K562 (cell line): ENCODE measurements around the gene ARHGAP10. TPM values are rescaled to one million over a fixed set of nuclear protein-coding genes. Genes with fewer than 3 reads are reported as not detected.

Experiments used
- ATAC-seq: fragments of 200-7000 bp; cut with Tn5 transposase; 3 replicates; pipeline ENCODE4 v1.9.1; 2020; ENCODE audit warnings: moderate library complexity
- BruUV-seq: library from RNA; stranded (reverse); fragments of 400-500 nt; replicated peaks from 2 replicates; lab custom pipeline; 2021; lab: Mats Ljungman, UMichigan
- CTCF ChIA-PET: fragments of 300-600 bp; formaldehyde crosslinking; extraction: SDS; loops from one replicate; lab custom pipeline; 2021; ENCODE audit warnings: low intra/inter-chr PET ratio; lab: Yijun Ruan, JAX
- POLR2A ChIA-PET: fragments of 300-600, 350-650 bp; sonication (Branson Sonifier 250); formaldehyde crosslinking; extraction: SDS; loops from one replicate; lab custom pipeline; 2021; ENCODE audit warnings: antibody characterized with exemption, inconsistent platforms; lab: Yijun Ruan, JAX
- DNase-seq, 4 experiments: peaks; one replicate each; pipeline versions ENCODE4 v3.0.0 to v3.0.0-alpha.2; 2011 to 2018; ENCODE audit warnings: low spot score in 3 of 4, mixed read lengths in 3 of 4; ENCODE audit errors: extremely low read depth in 1 of 4
- FAIRE-seq: peaks from 2 replicates; lab custom pipeline; 2011; peaks lifted over from hg19 to GRCh38; lab: Jason Lieb, UNC
- H2AFZ ChIP-seq: 2 replicates; pipeline ENCODE4 v1.6.0; 2011; ENCODE audit warnings: low read depth, low read length, control low read depth, inconsistent platforms
- H3K27ac ChIP-seq: fragments of 200-600 bp; 3 replicates; pipeline ENCODE4 v1.8.0; 2011; ENCODE audit warnings: low read depth, mild to moderate bottlenecking, control low read depth, inconsistent platforms, low read length, moderate library complexity, mixed read lengths; ENCODE audit errors: extremely low read depth
- H3K27me3 ChIP-seq, 2 experiments: fragments of 300-600 bp in 1 of 2; 2 replicates in 1 of 2; 3 replicates in 1 of 2; pipeline versions ENCODE4 v1.6.0 to v1.8.0; 2011; ENCODE audit warnings: inconsistent platforms in 2 of 2, low read length in 2 of 2, mild to moderate bottlenecking in 1 of 2, mixed read lengths in 1 of 2, moderate library complexity in 1 of 2; ENCODE audit not compliant: control insufficient read depth in 2 of 2, insufficient read depth in 2 of 2
- H3K36me3 ChIP-seq: fragments of 300-600 bp; 3 replicates; pipeline ENCODE4 v1.8.0; 2011; ENCODE audit warnings: mild to moderate bottlenecking, low read length, inconsistent platforms; ENCODE audit not compliant: control insufficient read depth, insufficient read depth
- H3K4me1 ChIP-seq, 2 experiments: fragments of 200-600 bp in 1 of 2; replicated peaks in 1 of 2; 2 replicates in 1 of 2; 3 replicates in 1 of 2; pipeline versions ENCODE4 v1.5.1 to v1.8.0; 2011; ENCODE audit warnings: inconsistent platforms in 2 of 2, low read length in 2 of 2, mild to moderate bottlenecking in 1 of 2, mixed read lengths in 1 of 2, moderate library complexity in 1 of 2; ENCODE audit not compliant: control insufficient read depth in 2 of 2, insufficient read depth in 2 of 2
- H3K4me2 ChIP-seq: 2 replicates; pipeline ENCODE4 v1.6.1; 2011; ENCODE audit warnings: low read length, control low read depth, inconsistent platforms, mixed read lengths; ENCODE audit not compliant: insufficient read depth
- H3K4me3 ChIP-seq: fragments of 200-600 bp; sonication (generic), shearing (Covaris generic); 2 replicates; pipeline ENCODE4 v1.5.1; 2016; ENCODE audit warnings: control low read depth, inconsistent platforms
- H3K79me2 ChIP-seq: fragments of 200-600 bp; 3 replicates; pipeline ENCODE4 v1.8.0; 2011; ENCODE audit warnings: low read length, inconsistent platforms; ENCODE audit not compliant: control insufficient read depth, insufficient read depth
- H3K9ac ChIP-seq, 2 experiments: 2 replicates each; pipeline versions ENCODE4 v1.6.0 to v1.6.1; 2011; ENCODE audit warnings: low read depth in 2 of 2, low read length in 2 of 2, control low read depth in 1 of 2, inconsistent platforms in 1 of 2, mild to moderate bottlenecking in 1 of 2, mixed read lengths in 1 of 2; ENCODE audit not compliant: insufficient read depth in 1 of 2
- H3K9me1 ChIP-seq: one replicate; pipeline ENCODE4 v1.6.0; 2011; ENCODE audit warnings: inconsistent platforms, mild to moderate bottlenecking, low read length, moderate library complexity; ENCODE audit not compliant: control insufficient read depth, insufficient read depth
- H3K9me3 ChIP-seq: replicated peaks from 2 replicates; pipeline ENCODE4 v1.5.1; 2011; ENCODE audit warnings: low read depth, low read length, inconsistent platforms; ENCODE audit not compliant: control insufficient read depth, insufficient read depth
- H4K20me1 ChIP-seq: replicated peaks from 2 replicates; pipeline ENCODE4 v1.6.1; 2011; ENCODE audit warnings: low read length, inconsistent platforms, mixed read lengths; ENCODE audit not compliant: control insufficient read depth, insufficient read depth
- E2F1 ChIP-seq: sonication (generic); formaldehyde crosslinking; IDR thresholded peaks from 2 replicates; pipeline ENCODE4 v1.8.1; 2023; ENCODE audit warnings: mild to moderate bottlenecking, missing genetic modification reagents, moderate library complexity
- FOSL1 ChIP-seq: fragments of 200-800 bp; sonication (Bioruptor generic); conservative IDR thresholded peaks from 2 replicates; pipeline ENCODE4 v1.6.1; 2016; ENCODE audit warnings: missing genetic modification characterization, missing compliant biosample characterization
- KDM2B ChIP-seq: fragments of 250-450 bp; sonication (Bioruptor Pico); IDR thresholded peaks from 2 replicates; pipeline ENCODE4 v1.8.0; 2021; ENCODE audit warnings: mild to moderate bottlenecking, moderate library complexity
- KLF6 ChIP-seq: fragments of 250-450 bp; sonication (Bioruptor Pico); IDR thresholded peaks from 2 replicates; pipeline ENCODE4 v1.4.0; 2020; ENCODE audit warnings: mild to moderate bottlenecking, moderate library complexity, borderline replicate concordance
- MTA2 ChIP-seq: fragments of 450-650 bp; IDR thresholded peaks from 2 replicates; pipeline ENCODE4 v1.6.1; 2016; ENCODE audit warnings: low read depth
- PCBP1 ChIP-seq: fragments of 200-400 bp; formaldehyde crosslinking; IDR thresholded peaks from 2 replicates; pipeline ENCODE4 v1.6.1; 2018; ENCODE audit warnings: mild to moderate bottlenecking, low read depth, low read length; ENCODE audit not compliant: poor library complexity, severe bottlenecking
- RBM22 ChIP-seq: fragments of 200-400 bp; formaldehyde crosslinking; IDR thresholded peaks from 2 replicates; pipeline ENCODE4 v1.6.1; 2018; ENCODE audit warnings: low read length, low read depth; ENCODE audit not compliant: poor library complexity, severe bottlenecking
- SNAPC5 ChIP-seq: fragments of 250-450 bp; sonication (Bioruptor Pico); IDR thresholded peaks from 2 replicates; pipeline ENCODE4 v1.8.0; 2021; ENCODE audit warnings: moderate library complexity, mild to moderate bottlenecking, inconsistent platforms
- XRCC5 ChIP-seq: fragments of 200-400 bp; formaldehyde crosslinking; IDR thresholded peaks from 2 replicates; pipeline ENCODE4 v1.6.1; 2017; ENCODE audit warnings: low read depth, mild to moderate bottlenecking, low read length
- ZFX ChIP-seq: sonication (generic); formaldehyde crosslinking; IDR thresholded peaks from 2 replicates; pipeline ENCODE4 v1.8.0; 2022; ENCODE audit warnings: mild to moderate bottlenecking, missing genetic modification reagents, moderate library complexity
- ZNF197 ChIP-seq: fragments of 200-800 bp; sonication (Bioruptor generic); IDR thresholded peaks from 2 replicates; pipeline ENCODE4 v1.6.1; 2016; ENCODE audit warnings: low read depth, missing genetic modification characterization, missing compliant biosample characterization
- ZNF3 ChIP-seq: fragments of 250-450 bp; sonication (Bioruptor Pico); IDR thresholded peaks from 2 replicates; pipeline ENCODE4 v1.5.0; 2021; ENCODE audit warnings: mild to moderate bottlenecking, moderate library complexity
- ZNF639 ChIP-seq, 2 experiments: fragments of 200-800 bp in 1 of 2; sonication (Bioruptor generic) in 1 of 2; sonication (generic) in 1 of 2; formaldehyde crosslinking in 1 of 2; IDR thresholded peaks in 1 of 2; conservative IDR thresholded peaks in 1 of 2; 2 replicates each; pipeline versions ENCODE4 v1.5.0 to v1.6.1; 2016 to 2020; ENCODE audit warnings: missing compliant biosample characterization in 1 of 2, missing genetic modification characterization in 1 of 2, missing genetic modification reagents in 1 of 2
- WGBS: fragments of 100-300 bp; shearing (Covaris generic); methylation state at CpG from one replicate; pipeline ENCODE4 v1.1.6; 2016; ENCODE audit warnings: low coverage, mixed read lengths; ENCODE audit not compliant: insufficient coverage; ENCODE audit errors: missing lambda C conversion rate; 5-methylcytosine and 5-hydroxymethylcytosine counted together
- in situ Hi-C: fragments of 300-500 bp; cut with MboI; formaldehyde crosslinking; loops from 4 replicates; pipeline ENCODE4 v1.15.0; 2018; ENCODE audit warnings: inconsistent platforms, mixed read lengths
- intact Hi-C: fragments of 100-400 bp; cut with micrococcal nuclease; formaldehyde crosslinking; loops from 2 replicates; pipeline ENCODE4 v1.14.2; 2022
- polyA plus RNA-seq, 8 experiments: library from polyadenylated mRNA; depleted of rRNA in 4 of 8; stranded (reverse) in 5 of 8; unstranded in 3 of 8; fragments of >200 nt; fragmentation: Nextera tagmentation in 2 of 8; fragmentation: Illumina TruSeq in 1 of 8; extraction: Ambion mirVana in 2 of 8; extraction: Trizol in 1 of 8; gene quantifications; 2 replicates each; pipeline versions ENCODE4 v1.2.1 to v1.2.3, GENCODE V29; 2011 to 2014; ENCODE audit warnings: inconsistent platforms in 1 of 8, missing spikeins in 1 of 8
- total RNA-seq, 7 experiments: library from RNA; depleted of rRNA in 6 of 7; stranded (reverse); fragments of >200 nt in 6 of 7; fragmentation: Illumina TruSeq in 2 of 7; extraction: Trizol in 2 of 7; gene quantifications; 2 replicates each; pipeline versions ENCODE4 v1.2.1 to v1.2.3, GENCODE V29; 2011 to 2021; ENCODE audit warnings: low replicate concordance in 1 of 7

The ARHGAP10 gene
- total and polyA plus RNA-seq, 9 of the 15 experiments (the other 6 are each of a cell fraction or from before 2014, with no cell fraction given), result 0.03 to 0.22 (median 0.06) TPM; not detected in 3

GRCh38 chr4:147963839-147964238 is 232.0 kb downstream of the ARHGAP10 start:
- H3K4me3 ChIP-seq, result no peak overlapping the region
- H3K27me3 ChIP-seq, result no peaks in the 10 kb centered on the region
- ChIA-PET POLR2A (no interaction called here), CTCF (no interaction called here)
- no peak for FAIRE-seq
- no peak for DNase-seq
- TF ChIP-seq RBM22 (no peak), KLF6 (CRISPR knock-in tag) (no peak)
- H3K4me1 ChIP-seq, result no peaks in the 10 kb centered on the region
- no peak overlapping the region; a peak in 1 of 4 replicates for H3K9ac ChIP-seq
- H3K9me1 ChIP-seq, result no peaks in the 10 kb centered on the region
- BruUV-seq, result no TSS peak
- H3K9me3 ChIP-seq, result no peaks in the 10 kb centered on the region
- no peak overlapping the region for H3K27ac ChIP-seq
- in situ Hi-C loops, result no loop called here
- H3K79me2 ChIP-seq, result no peaks in the 10 kb centered on the region
- no peak overlapping the region for H3K4me2 ChIP-seq
- H2AFZ ChIP-seq, result no peak overlapping the region
- H4K20me1 ChIP-seq, result no peaks in the 10 kb centered on the region
- WGBS, result 0% methylated on average over 10 of the region's 10 CpGs
- intact Hi-C loops, result no loop called here
- H3K36me3 ChIP-seq, result no peaks in the 10 kb centered on the region
- ATAC-seq, result no peak

GRCh38 chr4:147964266-147964880 is 232.5 kb downstream of the ARHGAP10 start:
- H3K4me1 ChIP-seq, result no peaks in the 10 kb centered on the region
- H3K27me3 ChIP-seq, result no peaks in the 10 kb centered on the region
- in situ Hi-C loops, result no loop called here
- WGBS, result under 1% methylated on average over 14 of the region's 14 CpGs
- TF ChIP-seq XRCC5, result no peak
- no peak for TF ChIP-seq E2F1 (CRISPR knock-in tag)
- no peak for TF ChIP-seq ZNF3 (CRISPR knock-in tag)
- no peak for TF ChIP-seq ZNF197 (CRISPR knock-in tag)
- TF ChIP-seq MTA2, result no peak
- no peak for TF ChIP-seq SNAPC5
- no peak for TF ChIP-seq ZNF639 (CRISPR knock-in tag; conservative IDR thresholded peaks at IDR 0.05 in 1 of 2, IDR thresholded peaks at IDR 0.05 in 1 of 2)
- TF ChIP-seq ZFX (CRISPR knock-in tag), result no peak
- no peak for TF ChIP-seq FOSL1 (tag)
- TF ChIP-seq PCBP1, result no peak
- TF ChIP-seq KDM2B (CRISPR knock-in tag), result no peak
- H3K4me2 ChIP-seq, result no peak overlapping the region
- no peak overlapping the region for H2AFZ ChIP-seq
- POLR2A ChIA-PET, result no interaction called here
- CTCF ChIA-PET, result no interaction called here
- DNase-seq (no peak), ATAC-seq (no peak), FAIRE-seq (no peak)
- no peaks in the 10 kb centered on the region for H3K79me2 ChIP-seq
- no peak overlapping the region for H3K4me3 ChIP-seq
- no peaks in the 10 kb centered on the region for H4K20me1 ChIP-seq
- no peak overlapping the region for H3K27ac ChIP-seq
- no TSS peak for BruUV-seq
- H3K9ac ChIP-seq, result no peak overlapping the region; a peak in 1 of 4 replicates
- no peaks in the 10 kb centered on the region for H3K36me3 ChIP-seq
- intact Hi-C loops, result no loop called here
- no peaks in the 10 kb centered on the region for H3K9me1 ChIP-seq
- no peaks in the 10 kb centered on the region for H3K9me3 ChIP-seq
